OCI-LY1 (cell line): Measurements from ENCODE around the gene AIMP1.

Experiments
- CTCF ChIP-seq: fragments of 200-600 bp; sonication (generic), shearing (Covaris generic); IDR thresholded peaks from 2 replicates; pipeline ENCODE4 v1.5.1; 2017; ENCODE audit warnings: mild to moderate bottlenecking, antibody characterized with exemption, low read length, moderate library complexity, mixed read lengths
- EZH2 ChIP-seq: fragments of 200-600 bp; sonication (generic), shearing (Covaris generic); IDR thresholded peaks from 2 replicates; pipeline ENCODE4 v1.8.0; 2017; ENCODE audit warnings: borderline replicate concordance, mixed run types, mild to moderate bottlenecking, antibody characterized with exemption, low read length, moderate library complexity, mixed read lengths

GRCh38 chr4:106336618-106337017 is 20.3 kb downstream of the AIMP1 start:
- TF ChIP-seq CTCF = no peak
- no peak for TF ChIP-seq EZH2
